ENCODE results near the gene MRPL12. TPM values are rescaled to one million over a fixed set of nuclear protein-coding genes. Genes with fewer than 3 reads are reported as not detected.

The MRPL12 gene
- total and polyA plus RNA-seq, 2 of the 8 experiments (the other 6 are each of a cell fraction or from before 2014, with no cell fraction given): 120 to 141 TPM

DNA sequence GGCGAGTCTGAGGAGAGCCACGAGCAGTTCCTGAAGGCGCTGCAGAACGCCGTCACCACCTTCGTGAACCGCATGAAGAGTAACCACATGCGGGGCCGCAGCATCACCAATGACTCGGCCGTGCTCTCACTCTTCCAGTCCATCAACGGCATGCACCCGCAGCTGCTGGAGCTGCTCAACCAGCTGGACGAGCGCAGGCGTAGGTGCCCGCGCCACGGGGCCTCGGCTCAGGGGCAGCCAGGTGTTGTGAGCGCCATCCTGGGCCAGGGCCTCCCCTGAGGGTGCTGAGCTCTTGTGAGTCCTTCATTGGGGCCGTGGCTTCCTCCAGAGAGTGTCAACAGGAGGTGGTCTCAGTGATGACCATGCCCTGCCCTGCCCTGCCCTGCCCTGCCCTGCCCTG, 7.4 kb upstream of the MRPL12 start:
- H2BK120ac ChIP-seq (replicated peaks; ENCODE audit: low read depth, low read length): no peak overlapping the region
- no peak overlapping the region for H4K5ac ChIP-seq (ENCODE audit: insufficient read length, low read depth, low read length)
- WGBS, 2 experiments (ENCODE audit: extremely low coverage in 1 of 2, insufficient coverage in 1 of 2, insufficient read length in 1 of 2, insufficient replicate concordance in 2 of 2, low coverage in 1 of 2, low lambda C conversion rate in 2 of 2, missing lambda C conversion rate in 1 of 2): 97% methylated on average over 22 of the region's 22 CpGs; no CpG with 5 or more reads in 1 of the 2 experiments
- H3K27ac ChIP-seq (ENCODE audit: low read depth, low read length): no peak overlapping the region
- no peak overlapping the region for H2AK5ac ChIP-seq (ENCODE audit: low read depth, low read length)
- no peak overlapping the region for H4K91ac ChIP-seq (replicated peaks; ENCODE audit: insufficient read length, low read length)
- H3K14ac ChIP-seq (ENCODE audit: insufficient read length): no peak overlapping the region
- ChIA-PET CTCF (ENCODE audit: partially characterized antibody) (interaction anchor here (0.6 to 2.0 kb wide), 8 partner anchors 11 to 398 kb away, joined by 3 to 5 read pairs (median 4); no protein-coding TSS in a partner anchor), POLR2A (ENCODE audit: partially characterized antibody) (interaction anchor here (1.0 to 28.4 kb wide), 6 partner anchors 13 to 29 kb away, joined by 3 to 436 read pairs (median 7); partner anchors contain the start of genes ARL16, CCDC137, HGS and MRPL12)
- H3K4ac ChIP-seq (replicated peaks; ENCODE audit: insufficient read length, low read depth, low read length): no peak overlapping the region
- H3K27me3 ChIP-seq (replicated peaks in 1 of 4; ENCODE audit: control insufficient read depth in 3 of 4, extremely low read depth in 1 of 4, insufficient read depth in 3 of 4, low read length in 3 of 4): no peaks in the 10 kb centered on the region
- H2AFZ ChIP-seq (ENCODE audit: low read length): no peak overlapping the region
- no peak overlapping the region for H3K23ac ChIP-seq (ENCODE audit: insufficient read length)
- no peak overlapping the region for H2BK12ac ChIP-seq (ENCODE audit: low read depth, low read length)
- peaks cover 6 to 9% of the 10 kb centered on the region in 2 experiments for H4K20me1 ChIP-seq (replicated peaks in 1 of 2; ENCODE audit: control insufficient read depth in 1 of 2, insufficient read depth in 2 of 2, low read length in 2 of 2)
- peaks cover 2% of the 10 kb centered on the region for H3K79me1 ChIP-seq (ENCODE audit: low read depth, low read length)
- peaks cover 2 to 47% (median 30%) of the 10 kb centered on the region in 4 experiments; a peak in 6 of 8 replicates for H3K36me3 ChIP-seq (ENCODE audit: control insufficient read depth in 2 of 4, insufficient read depth in 4 of 4, low read length in 3 of 4)
- peaks cover 0 to 3% of the 10 kb centered on the region in 2 experiments; a peak in 1 of 4 replicates for H3K79me2 ChIP-seq (ENCODE audit: control insufficient read depth in 1 of 2, insufficient read depth in 2 of 2, low read length in 2 of 2)
- no peak overlapping the region for H2BK20ac ChIP-seq (ENCODE audit: low read length)
- H3K4me3 ChIP-seq (ENCODE audit: extremely low read depth in 1 of 4, insufficient read depth in 2 of 4, low read depth in 3 of 4, low read length in 4 of 4): no peak overlapping the region
- no peak overlapping the region for H3K18ac ChIP-seq (ENCODE audit: extremely low read depth, low read length)
- peak overlapping the region; percentile 57; the same call in 1 of the 2 replicates for H4K8ac ChIP-seq (ENCODE audit: extremely low read depth, insufficient read depth, low read length)
- no peaks in the 10 kb centered on the region for H3K9me3 ChIP-seq (ENCODE audit: insufficient read depth in 2 of 2, low read depth in 1 of 2, low read length in 1 of 2)
- H2BK15ac ChIP-seq (ENCODE audit: low read length): no peak overlapping the region
- FAIRE-seq (no peak), DNase-seq (ENCODE audit: low read depth in 1 of 2, low spot score in 2 of 2) (no peak)
- H3K56ac ChIP-seq (replicated peaks; ENCODE audit: insufficient read length, low read depth, low read length): no peak overlapping the region
- H3K23me2 ChIP-seq (ENCODE audit: low read depth, low read length): no peaks in the 10 kb centered on the region
- no peak overlapping the region for H3K9ac ChIP-seq (replicated peaks in 1 of 4; ENCODE audit: extremely low read depth in 1 of 4, low read depth in 3 of 4, low read length in 3 of 4)
- H3K4me2 ChIP-seq (ENCODE audit: insufficient read depth in 1 of 2, low read depth in 2 of 2, low read length in 2 of 2): no peak overlapping the region
- H2BK5ac ChIP-seq (ENCODE audit: low read depth, low read length): no peak overlapping the region
- no peaks in the 10 kb centered on the region for H3K4me1 ChIP-seq (replicated peaks in 1 of 4; ENCODE audit: control insufficient read depth in 3 of 4, insufficient read depth in 4 of 4, low read length in 3 of 4)
- TF ChIP-seq HDAC6 (IDR thresholded peaks at IDR 0.05; ENCODE audit: low read depth, low read length) (no peak), RNF2 (IDR thresholded peaks at IDR 0.05; ENCODE audit: borderline replicate concordance, low read depth, low read length, missing control alignments, poor library complexity, severe bottlenecking) (no peak), SIN3A (conservative IDR thresholded peaks at IDR 0.05 in 1 of 2, IDR thresholded peaks at IDR 0.05 in 1 of 2; ENCODE audit: low read depth in 1 of 2, low read length in 2 of 2) (no peak), PHF8 (conservative IDR thresholded peaks at IDR 0.05; ENCODE audit: low read depth, low read length) (no peak), CEBPB (IDR thresholded peaks at IDR 0.05; ENCODE audit: low read depth, low read length) (no peak), BACH1 (IDR thresholded peaks at IDR 0.05; ENCODE audit: low read length) (no peak), SP1 (IDR thresholded peaks at IDR 0.05; ENCODE audit: low read depth, low read length) (no peak), RBBP5 (IDR thresholded peaks at IDR 0.05; ENCODE audit: borderline replicate concordance, low read depth, low read length) (no peak), SUZ12 (IDR thresholded peaks at IDR 0.05; ENCODE audit: low read length) (no peak), RXRA (IDR thresholded peaks at IDR 0.05; ENCODE audit: insufficient read depth, low read depth, low read length) (no peak), TEAD4 (IDR thresholded peaks at IDR 0.05; ENCODE audit: low read depth, low read length) (no peak)
- TF ChIP-seq, protein P1, sequence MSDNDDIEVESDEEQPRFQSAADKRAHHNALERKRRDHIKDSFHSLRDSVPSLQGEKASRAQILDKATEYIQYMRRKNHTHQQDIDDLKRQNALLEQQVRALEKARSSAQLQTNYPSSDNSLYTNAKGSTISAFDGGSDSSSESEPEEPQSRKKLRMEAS (IDR thresholded peaks at IDR 0.05): no peak
